ENCODE data around the gene CDH23.

Gene CDH23

DNA sequence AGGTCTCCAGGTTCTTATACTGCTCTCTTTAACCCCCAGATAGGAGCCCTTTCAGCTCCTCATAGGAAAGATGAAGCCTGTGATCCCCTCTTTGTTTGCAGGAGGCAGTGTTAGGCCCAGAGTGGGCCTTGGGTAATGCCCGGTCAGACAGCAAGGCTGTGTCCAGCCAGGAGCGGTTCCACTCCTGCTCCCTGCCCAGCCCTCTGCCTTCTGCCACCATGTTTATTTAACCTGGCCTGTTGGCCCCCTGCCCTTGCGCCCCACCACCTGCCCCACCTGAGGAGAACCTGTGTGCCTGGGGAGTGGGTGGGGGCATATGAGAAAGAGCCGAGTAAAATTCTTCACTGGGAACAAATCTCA lies 24.3 kb downstream of the CDH23 start:
- DNase-seq, result no peak
- Histone ChIP-seq H3K4me3 (ENCODE audit: low read length) (no peak overlapping the region), H3K79me2 (ENCODE audit: low read length) (no peaks in the 10 kb centered on the region), H3K27me3 (replicated peaks; ENCODE audit: insufficient read depth, low read length) (no peaks in the 10 kb centered on the region; the same call in 1 of the 2 replicates), H3K9me3 (replicated peaks; ENCODE audit: insufficient read depth, low read length) (no peaks in the 10 kb centered on the region), H3K9ac (ENCODE audit: low read length) (no peak overlapping the region), H3F3A (ENCODE audit: insufficient read depth, low read length) (no peaks in the 10 kb centered on the region), H3K4me1 (ENCODE audit: low read length) (no peaks in the 10 kb centered on the region), H4K20me1 (ENCODE audit: insufficient read depth, low read length) (no peaks in the 10 kb centered on the region), H3K36me3 (replicated peaks; ENCODE audit: insufficient read depth, low read length) (no peaks in the 10 kb centered on the region), H2AFZ (ENCODE audit: low read length) (no peak overlapping the region), H3K9me2 (replicated peaks; ENCODE audit: insufficient read depth, low read length) (no peaks in the 10 kb centered on the region), H3K4me2 (ENCODE audit: low read depth, low read length) (no peak overlapping the region), H3K27ac (ENCODE audit: low read length) (no peak overlapping the region)
- TF ChIP-seq, protein P1, sequence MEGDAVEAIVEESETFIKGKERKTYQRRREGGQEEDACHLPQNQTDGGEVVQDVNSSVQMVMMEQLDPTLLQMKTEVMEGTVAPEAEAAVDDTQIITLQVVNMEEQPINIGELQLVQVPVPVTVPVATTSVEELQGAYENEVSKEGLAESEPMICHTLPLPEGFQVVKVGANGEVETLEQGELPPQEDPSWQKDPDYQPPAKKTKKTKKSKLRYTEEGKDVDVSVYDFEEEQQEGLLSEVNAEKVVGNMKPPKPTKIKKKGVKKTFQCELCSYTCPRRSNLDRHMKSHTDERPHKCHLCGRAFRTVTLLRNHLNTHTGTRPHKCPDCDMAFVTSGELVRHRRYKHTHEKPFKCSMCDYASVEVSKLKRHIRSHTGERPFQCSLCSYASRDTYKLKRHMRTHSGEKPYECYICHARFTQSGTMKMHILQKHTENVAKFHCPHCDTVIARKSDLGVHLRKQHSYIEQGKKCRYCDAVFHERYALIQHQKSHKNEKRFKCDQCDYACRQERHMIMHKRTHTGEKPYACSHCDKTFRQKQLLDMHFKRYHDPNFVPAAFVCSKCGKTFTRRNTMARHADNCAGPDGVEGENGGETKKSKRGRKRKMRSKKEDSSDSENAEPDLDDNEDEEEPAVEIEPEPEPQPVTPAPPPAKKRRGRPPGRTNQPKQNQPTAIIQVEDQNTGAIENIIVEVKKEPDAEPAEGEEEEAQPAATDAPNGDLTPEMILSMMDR (IDR thresholded peaks at IDR 0.05; ENCODE audit: low read length), result no peak
- no peak for TF ChIP-seq EZH2phosphoT487 (IDR thresholded peaks at IDR 0.05; ENCODE audit: low read length)
- TF ChIP-seq EZH2 (optimal IDR thresholded peaks at IDR 0.05; ENCODE audit: low read depth, low read length), result no peak

GRCh38 chr10:71423250-71423649 lies 26.5 kb downstream of the CDH23 start:
- DNase-seq, result no peak

DNA sequence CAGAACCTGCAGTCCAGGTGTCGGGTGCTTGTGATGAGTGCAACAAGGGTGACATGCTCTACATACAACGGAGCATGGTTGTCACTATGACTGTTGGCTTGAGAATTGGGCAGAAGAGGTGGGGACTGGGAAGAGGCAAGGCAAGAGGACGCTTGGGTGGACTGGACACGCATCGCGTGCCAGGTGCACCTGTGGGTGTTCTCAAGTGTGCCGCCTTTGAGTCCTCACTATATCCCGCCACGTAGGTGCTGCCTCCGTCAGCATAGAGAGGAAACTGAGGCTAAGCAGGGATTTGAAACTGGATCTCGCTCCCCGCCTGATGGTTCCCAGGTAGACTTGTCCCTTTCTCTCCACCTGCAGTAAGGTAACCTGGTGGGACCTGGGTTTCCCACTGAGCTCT lies 27.2 kb downstream of the CDH23 start:
- no peak for DNase-seq
- Histone ChIP-seq H3K27ac (ENCODE audit: low read length) (no peak overlapping the region), H3K27me3 (replicated peaks; ENCODE audit: insufficient read depth, low read length) (no peaks in the 10 kb centered on the region; the same call in 1 of the 2 replicates), H3K9me3 (replicated peaks; ENCODE audit: insufficient read depth, low read length) (no peaks in the 10 kb centered on the region), H4K20me1 (ENCODE audit: insufficient read depth, low read length) (no peaks in the 10 kb centered on the region), H3K4me2 (ENCODE audit: low read depth, low read length) (no peak overlapping the region), H3K9ac (ENCODE audit: low read length) (no peak overlapping the region), H3K36me3 (replicated peaks; ENCODE audit: insufficient read depth, low read length) (no peaks in the 10 kb centered on the region), H3F3A (ENCODE audit: insufficient read depth, low read length) (no peaks in the 10 kb centered on the region), H3K4me3 (ENCODE audit: low read length) (no peak overlapping the region), H2AFZ (ENCODE audit: low read length) (no peak overlapping the region), H3K9me2 (replicated peaks; ENCODE audit: insufficient read depth, low read length) (no peaks in the 10 kb centered on the region), H3K4me1 (ENCODE audit: low read length) (no peaks in the 10 kb centered on the region), H3K79me2 (ENCODE audit: low read length) (no peaks in the 10 kb centered on the region)
- TF ChIP-seq EZH2 (optimal IDR thresholded peaks at IDR 0.05; ENCODE audit: low read depth, low read length) (no peak), EZH2phosphoT487 (IDR thresholded peaks at IDR 0.05; ENCODE audit: low read length) (no peak)
- TF ChIP-seq, protein P1 (IDR thresholded peaks at IDR 0.05; ENCODE audit: low read length), result no peak

More at GRCh38 chr10:71423250-71423649, 26.5 kb downstream of the CDH23 start:
- Histone ChIP-seq H3K4me2 (ENCODE audit: low read depth, low read length) (no peak overlapping the region), H3K9me3 (replicated peaks; ENCODE audit: insufficient read depth, low read length) (no peaks in the 10 kb centered on the region), H3K36me3 (replicated peaks; ENCODE audit: insufficient read depth, low read length) (no peaks in the 10 kb centered on the region), H3K9me2 (replicated peaks; ENCODE audit: insufficient read depth, low read length) (no peaks in the 10 kb centered on the region), H4K20me1 (ENCODE audit: insufficient read depth, low read length) (no peaks in the 10 kb centered on the region), H3F3A (ENCODE audit: insufficient read depth, low read length) (no peaks in the 10 kb centered on the region), H3K4me1 (ENCODE audit: low read length) (no peaks in the 10 kb centered on the region), H3K27ac (ENCODE audit: low read length) (no peak overlapping the region), H2AFZ (ENCODE audit: low read length) (no peak overlapping the region), H3K79me2 (ENCODE audit: low read length) (no peaks in the 10 kb centered on the region), H3K9ac (ENCODE audit: low read length) (no peak overlapping the region), H3K27me3 (replicated peaks; ENCODE audit: insufficient read depth, low read length) (no peaks in the 10 kb centered on the region; the same call in 1 of the 2 replicates), H3K4me3 (ENCODE audit: low read length) (no peak overlapping the region)
- TF ChIP-seq, protein P1 (IDR thresholded peaks at IDR 0.05; ENCODE audit: low read length), result no peak
- TF ChIP-seq EZH2phosphoT487 (IDR thresholded peaks at IDR 0.05; ENCODE audit: low read length) (no peak), EZH2 (optimal IDR thresholded peaks at IDR 0.05; ENCODE audit: low read depth, low read length) (no peak)

All from MM.1S (cell line).